Measurements from ENCODE around the gene SALL2.

GRCh38 chr14:21523203-21523602 is 2.9 kb downstream of the SALL2 start:
- TF ChIP-seq CTCF (conservative IDR thresholded peaks at IDR 0.05) (no peak), ZFX (IDR thresholded peaks at IDR 0.05) (no peak)

Data from C4-2B (cell line).